Stimulated activated naive B cell treated with anti-CD40 and anti-IgM and Interleukin-4, amounts not matched to agents 10 μg/mL and 1 μg/mL and 100 μg/mL, for 72 hours (primary cell): ENCODE results near the gene COL12A1.

Experiments used
- ATAC-seq, 2 donors: fragments of 150-1000 bp; cut with Tn5 transposase; replicated peaks; 2 replicates each; pipeline ENCODE4 v1.10.0; 2021; ENCODE audit warnings: moderate library complexity in 1 of 2
- DNase-seq: peaks from one replicate; pipeline ENCODE4 v3.0.0; 2021
- H3K27ac Mint-ChIP-seq: one replicate; pipeline ENCODE4 v1.8.0; 2022; ENCODE audit warnings: mild to moderate bottlenecking, mixed read lengths
- H3K27me3 Mint-ChIP-seq, 2 donors: one replicate each; pipeline ENCODE4 v1.8.0; 2022; ENCODE audit warnings: mixed read lengths in 2 of 2
- H3K36me3 Mint-ChIP-seq, 2 donors: one replicate each; pipeline ENCODE4 v1.8.0; 2022; ENCODE audit warnings: mixed read lengths in 2 of 2, mild to moderate bottlenecking in 1 of 2
- H3K4me1 Mint-ChIP-seq, 2 donors: one replicate each; pipeline ENCODE4 v1.8.0; 2022; ENCODE audit warnings: mixed read lengths in 2 of 2, mild to moderate bottlenecking in 1 of 2
- H3K4me3 Mint-ChIP-seq, 2 donors: one replicate each; pipeline ENCODE4 v1.8.0; 2022; ENCODE audit warnings: mild to moderate bottlenecking in 2 of 2, mixed read lengths in 2 of 2, moderate library complexity in 1 of 2
- H3K9me3 Mint-ChIP-seq, 2 donors: one replicate each; pipeline ENCODE4 v1.8.0; 2022; ENCODE audit warnings: mixed read lengths in 2 of 2, mild to moderate bottlenecking in 1 of 2

Gene COL12A1

GRCh38 chr6:75077701-75078100 lies 128.2 kb downstream of the COL12A1 start:
- Mint-ChIP-seq H3K4me1 (no peaks in the 10 kb centered on the region), H3K27ac (no peak overlapping the region), H3K27me3 (no peaks in the 10 kb centered on the region), H3K9me3 (no peaks in the 10 kb centered on the region), H3K4me3 (no peak overlapping the region), H3K36me3 (no peaks in the 10 kb centered on the region)
- DNase-seq (no peak), ATAC-seq (no peak)

DNA sequence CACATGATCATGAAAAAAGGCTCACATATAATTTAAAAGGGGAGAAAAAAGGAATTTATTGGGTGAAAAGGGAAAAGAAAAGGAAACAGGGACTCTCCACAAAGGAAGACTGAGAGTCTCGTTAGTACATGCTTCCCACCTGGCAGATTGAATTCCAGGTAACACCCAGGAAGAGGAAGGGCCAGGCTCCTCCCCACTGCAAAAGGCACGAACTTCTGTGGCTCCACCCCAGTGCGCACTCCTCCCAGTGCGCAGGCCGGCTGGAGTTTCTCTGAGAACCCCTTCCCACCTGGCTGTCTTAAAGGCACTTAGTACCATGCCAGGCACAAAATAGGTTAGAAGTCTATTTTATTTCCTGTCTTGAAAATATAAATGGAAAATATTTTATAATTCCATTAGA lies 129.8 kb downstream of the COL12A1 start:
- Mint-ChIP-seq H3K36me3 (no peaks in the 10 kb centered on the region), H3K27ac (no peak overlapping the region), H3K27me3 (no peaks in the 10 kb centered on the region), H3K4me1 (no peaks in the 10 kb centered on the region), H3K4me3 (no peak overlapping the region), H3K9me3 (peaks cover 0 to 5% of the 10 kb centered on the region in 2 donors)
- DNase-seq = no peak
- ATAC-seq = no peak

GRCh38 chr6:75070244-75070643 lies 135.6 kb downstream of the COL12A1 start:
- H3K4me1 Mint-ChIP-seq = no peaks in the 10 kb centered on the region

DNA sequence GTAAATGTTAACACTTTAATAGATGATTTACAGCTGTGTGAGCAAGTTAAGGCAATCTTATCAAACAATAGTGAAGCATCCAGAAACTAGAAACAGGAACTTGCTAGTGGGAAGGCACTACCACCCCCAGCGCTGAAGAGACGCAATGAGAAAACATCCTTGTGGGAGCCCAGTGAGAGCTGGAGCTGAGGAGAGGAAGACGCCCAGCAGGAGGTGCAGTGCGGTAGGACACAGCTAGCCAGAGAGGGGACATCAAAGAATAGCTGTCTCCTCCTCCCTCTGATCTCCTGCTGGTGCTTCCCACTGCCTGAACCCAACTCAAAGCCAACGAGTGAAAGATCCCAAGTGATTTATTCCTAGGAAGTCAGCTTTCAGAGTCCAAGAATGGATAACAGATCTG lies 140.3 kb downstream of the COL12A1 start:
- ATAC-seq = no peak
- Mint-ChIP-seq H3K4me3 (no peak overlapping the region), H3K27me3 (no peaks in the 10 kb centered on the region), H3K9me3 (peaks cover 1 to 14% of the 10 kb centered on the region in 2 donors), H3K36me3 (no peaks in the 10 kb centered on the region), H3K4me1 (no peaks in the 10 kb centered on the region), H3K27ac (no peak overlapping the region)
- no peak for DNase-seq

More at GRCh38 chr6:75070244-75070643, 135.6 kb downstream of the COL12A1 start:
- no peak for ATAC-seq
- H3K27me3 Mint-ChIP-seq = no peaks in the 10 kb centered on the region
- H3K9me3 Mint-ChIP-seq = peaks cover 1 to 17% of the 10 kb centered on the region in 2 donors
- H3K36me3 Mint-ChIP-seq = no peaks in the 10 kb centered on the region
- no peak overlapping the region for H3K4me3 Mint-ChIP-seq
- no peak overlapping the region for H3K27ac Mint-ChIP-seq
- DNase-seq = no peak

- H3K27ac Mint-ChIP-seq = no peak overlapping the region
- no peak overlapping the region for H3K4me3 Mint-ChIP-seq
- H3K4me1 Mint-ChIP-seq = no peaks in the 10 kb centered on the region
- H3K27me3 Mint-ChIP-seq = no peaks in the 10 kb centered on the region
- no peaks in the 10 kb centered on the region for H3K36me3 Mint-ChIP-seq
- H3K9me3 Mint-ChIP-seq = peaks cover 3 to 4% of the 10 kb centered on the region in 2 donors
- no peak for DNase-seq
- no peak for ATAC-seq
These were observed 153.4 kb downstream of the COL12A1 start for GRCh38 chr6:75052491-75052890.

DNA sequence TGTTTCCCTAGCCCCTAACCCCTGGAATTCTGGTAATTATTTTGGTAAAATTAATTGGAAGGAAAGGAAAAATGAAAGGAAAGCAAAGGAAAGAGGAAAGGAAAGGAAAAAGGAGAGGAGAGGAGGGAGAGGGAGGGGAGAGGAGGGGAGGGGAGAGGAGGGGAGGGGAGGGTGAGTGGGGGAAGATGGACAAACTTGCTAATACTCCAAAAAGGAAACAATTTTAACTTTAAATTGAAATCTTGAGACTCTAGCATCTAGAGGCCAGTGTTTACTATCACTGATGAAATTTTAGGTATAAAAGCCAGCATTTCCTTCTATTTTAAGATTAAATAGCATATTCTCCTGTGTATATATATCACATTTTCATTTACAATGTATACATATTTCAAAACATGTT lies 156.5 kb downstream of the COL12A1 start:
- H3K4me3 Mint-ChIP-seq = no peak overlapping the region
- no peak for ATAC-seq
- H3K36me3 Mint-ChIP-seq = no peaks in the 10 kb centered on the region
- no peak overlapping the region for H3K27ac Mint-ChIP-seq
- no peak for DNase-seq
- no peaks in the 10 kb centered on the region for H3K27me3 Mint-ChIP-seq
- H3K9me3 Mint-ChIP-seq = peaks cover 7 to 8% of the 10 kb centered on the region in 2 donors
- H3K4me1 Mint-ChIP-seq = no peaks in the 10 kb centered on the region

DNA sequence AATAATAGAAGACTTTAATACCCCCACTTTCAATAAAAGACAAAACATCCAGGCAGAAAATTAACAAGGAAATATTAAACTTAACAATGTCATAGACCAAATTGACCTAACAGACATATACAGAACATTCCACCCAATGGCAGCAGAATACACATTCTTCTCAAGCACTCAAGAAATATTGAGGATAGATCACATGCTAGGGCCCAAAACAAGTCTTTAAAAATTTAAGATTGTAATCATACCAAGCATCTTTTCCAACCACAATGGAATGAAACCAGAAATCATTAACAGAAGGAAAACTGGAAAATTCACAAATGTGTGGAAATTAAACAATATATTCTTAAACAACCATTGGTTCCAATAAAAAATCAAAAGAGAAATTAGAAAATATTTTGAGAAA lies 161.0 kb downstream of the COL12A1 start:
- DNase-seq (no peak), ATAC-seq (no peak)
- no peak overlapping the region for H3K4me3 Mint-ChIP-seq
- no peaks in the 10 kb centered on the region for H3K27me3 Mint-ChIP-seq
- H3K36me3 Mint-ChIP-seq = no peaks in the 10 kb centered on the region
- H3K27ac Mint-ChIP-seq = no peak overlapping the region
- peaks cover 13 to 18% of the 10 kb centered on the region in 2 donors for H3K9me3 Mint-ChIP-seq
- H3K4me1 Mint-ChIP-seq = no peaks in the 10 kb centered on the region

DNA sequence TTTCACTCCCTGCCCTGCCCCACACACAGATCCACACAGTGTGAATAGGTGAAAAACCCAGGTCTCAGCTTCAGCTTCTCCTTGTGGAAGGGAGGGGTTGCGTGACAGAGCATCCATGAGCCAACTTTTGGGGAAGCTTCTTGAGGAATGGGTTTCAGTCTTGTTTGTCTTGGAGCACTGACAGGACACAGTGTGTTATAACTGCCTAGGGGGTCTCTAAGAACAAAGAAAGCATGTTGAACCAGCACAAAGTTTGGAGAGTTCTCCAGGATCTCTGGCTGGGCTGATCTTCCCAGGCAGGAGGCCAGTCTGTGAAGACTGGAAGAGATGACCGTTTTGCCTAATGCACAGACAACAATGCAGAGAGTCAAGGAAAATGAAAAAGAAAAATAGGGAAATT lies 164.5 kb downstream of the COL12A1 start:
- Mint-ChIP-seq H3K4me1 (no peaks in the 10 kb centered on the region), H3K4me3 (no peak overlapping the region), H3K9me3 (peaks cover 13 to 18% of the 10 kb centered on the region in 2 donors), H3K27me3 (no peaks in the 10 kb centered on the region), H3K36me3 (no peaks in the 10 kb centered on the region), H3K27ac (no peak overlapping the region)
- DNase-seq (no peak), ATAC-seq (no peak)
